AG08396 (cell line): ENCODE results near the gene TFCP2L1.
"Not testable (repeated sequence)": the region's sequence is repeated elsewhere in the genome, so short reads cannot be mapped to it uniquely, and the experiment has no call there.

Source experiments
- DNase-seq: peaks from one replicate; pipeline ENCODE4 v3.0.0; 2012; ENCODE audit warnings: low spot score, mixed read lengths

Gene TFCP2L1

GRCh38 chr2:121284463-121285449 lies at the start of gene TFCP2L1:
TSS of gene TFCP2L1 (minus strand) at chr2:121285202. CDS start at chr2:121285109, 93 bp downstream.
- no peak for DNase-seq

DNA sequence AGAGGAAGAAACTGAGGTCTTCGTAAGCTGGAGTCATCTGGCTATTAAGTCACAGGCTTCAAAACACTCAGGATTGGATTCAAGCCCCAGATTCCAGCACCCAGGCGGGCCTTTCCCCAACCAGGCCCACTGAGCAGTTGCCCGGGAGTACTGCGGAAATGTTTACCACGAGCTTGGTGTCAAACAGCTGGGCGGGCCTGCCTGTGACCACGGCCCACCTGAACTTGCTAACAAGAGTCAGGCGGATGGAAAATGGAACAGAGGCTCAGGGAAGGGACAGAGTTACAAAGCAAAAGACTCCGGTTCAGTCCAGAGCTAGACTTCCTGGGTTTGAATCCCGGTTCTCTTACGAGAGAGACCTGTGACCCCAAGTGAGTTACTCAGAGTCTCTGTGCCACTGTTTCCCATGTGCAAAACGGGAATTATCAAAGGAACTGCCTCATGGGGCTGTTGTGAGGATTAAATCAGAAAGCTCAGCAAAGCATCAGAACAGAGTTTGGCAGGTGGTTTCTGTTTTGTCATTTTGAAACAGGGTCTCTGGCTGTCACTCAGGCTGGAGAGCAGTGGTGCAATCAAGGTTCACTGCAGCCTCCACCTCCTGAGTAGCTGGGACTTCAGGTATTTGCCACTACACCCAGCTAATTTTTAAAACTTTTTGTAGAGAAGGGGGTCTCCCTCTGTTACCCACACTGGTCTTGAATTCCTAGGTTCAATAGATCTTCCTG lies 49.0 kb upstream of the TFCP2L1 start:
- DNase-seq: no peak

DNA sequence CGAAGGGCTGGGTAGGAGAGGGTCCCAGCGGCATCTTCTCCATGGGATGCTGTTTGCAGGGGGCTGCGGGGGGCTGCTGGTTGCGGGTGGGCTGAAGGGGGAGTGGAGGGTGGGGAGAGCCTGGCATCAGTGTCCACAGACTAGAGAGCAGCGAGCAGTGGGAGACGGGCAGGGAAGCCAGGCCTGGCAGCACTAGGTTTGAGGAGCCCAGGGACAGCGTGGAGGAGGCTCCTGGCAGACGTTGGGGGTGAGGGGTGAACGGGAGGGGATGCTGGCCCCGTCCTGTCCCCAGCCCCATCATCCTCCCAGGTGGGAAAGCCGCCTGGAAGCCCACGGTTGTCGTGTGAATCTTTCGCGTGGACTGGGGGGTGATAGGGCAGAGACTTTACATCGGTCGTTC lies 48.2 kb upstream of the TFCP2L1 start:
- no peak for DNase-seq

- DNase-seq: not testable (repeated sequence)
Observed at GRCh38 chr2:121331324-121331723, 46.3 kb upstream of the TFCP2L1 start.

GRCh38 chr2:121330921-121331320 lies 45.9 kb upstream of the TFCP2L1 start:
- no peak for DNase-seq

- no peak for DNase-seq
Observed at GRCh38 chr2:121329786-121330185, 44.8 kb upstream of the TFCP2L1 start.

- DNase-seq: no peak
Observed at GRCh38 chr2:121326628-121327027, 41.6 kb upstream of the TFCP2L1 start.

DNA sequence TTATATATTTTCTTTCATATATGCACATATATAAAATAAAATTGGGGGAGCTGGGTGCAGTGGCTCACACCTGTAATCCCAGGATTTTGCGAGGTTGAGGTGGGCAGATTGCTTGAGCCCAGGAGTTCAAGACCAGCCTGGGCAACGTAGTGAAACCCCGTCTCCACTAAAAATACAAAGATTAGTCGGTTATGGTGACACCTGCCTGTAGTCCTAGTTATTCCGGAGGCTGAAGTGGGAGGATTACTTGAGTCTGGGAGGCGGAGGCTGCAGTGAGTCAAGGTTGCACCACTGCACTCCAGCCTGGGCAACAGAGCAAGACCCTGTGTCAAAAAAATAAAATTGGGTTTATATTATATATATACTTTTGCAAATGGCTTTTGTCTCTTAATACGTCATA lies 39.6 kb upstream of the TFCP2L1 start:
- no peak for DNase-seq

DNA sequence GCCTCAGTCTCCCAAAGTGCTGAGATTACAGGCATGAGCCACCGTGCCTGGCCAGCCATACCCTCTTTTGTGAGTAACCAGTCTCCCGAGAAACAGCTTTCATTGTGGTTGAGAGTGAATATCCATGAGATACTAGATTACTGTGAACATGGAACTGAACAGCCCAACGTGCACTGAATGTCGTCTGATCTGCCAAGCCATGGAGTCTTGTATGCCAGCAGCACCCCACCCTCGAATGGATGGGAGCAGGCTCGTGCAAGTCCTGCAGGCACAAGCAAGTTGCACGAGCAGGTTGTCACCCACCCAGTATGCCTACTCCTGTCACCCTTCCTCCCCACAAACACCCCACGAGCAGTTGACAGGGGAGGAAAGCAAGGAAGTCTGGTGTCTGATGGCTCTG lies 36.5 kb upstream of the TFCP2L1 start:
- DNase-seq: no peak

DNA sequence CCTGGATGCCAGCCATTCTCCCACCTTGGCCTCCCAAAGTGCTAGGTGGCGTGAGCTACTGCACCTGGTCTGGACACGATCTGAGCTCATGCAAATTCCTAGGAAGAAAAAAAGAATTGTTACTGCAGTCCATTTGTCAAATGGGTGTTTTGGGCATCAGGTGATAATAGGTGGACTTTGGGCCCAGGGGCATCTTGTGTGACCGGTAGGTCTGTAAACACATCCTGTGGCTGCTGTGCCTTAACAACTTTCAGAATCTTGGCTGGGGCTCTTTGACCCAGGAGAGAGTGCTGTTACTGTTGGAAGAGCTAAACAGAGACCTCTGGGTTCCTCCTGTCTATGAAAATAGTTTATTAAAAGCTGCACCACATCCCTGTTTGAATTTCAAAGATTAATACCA lies 34.9 kb upstream of the TFCP2L1 start:
- no peak for DNase-seq

GRCh38 chr2:121316986-121317385 lies 32.0 kb upstream of the TFCP2L1 start:
- DNase-seq: no peak

DNA sequence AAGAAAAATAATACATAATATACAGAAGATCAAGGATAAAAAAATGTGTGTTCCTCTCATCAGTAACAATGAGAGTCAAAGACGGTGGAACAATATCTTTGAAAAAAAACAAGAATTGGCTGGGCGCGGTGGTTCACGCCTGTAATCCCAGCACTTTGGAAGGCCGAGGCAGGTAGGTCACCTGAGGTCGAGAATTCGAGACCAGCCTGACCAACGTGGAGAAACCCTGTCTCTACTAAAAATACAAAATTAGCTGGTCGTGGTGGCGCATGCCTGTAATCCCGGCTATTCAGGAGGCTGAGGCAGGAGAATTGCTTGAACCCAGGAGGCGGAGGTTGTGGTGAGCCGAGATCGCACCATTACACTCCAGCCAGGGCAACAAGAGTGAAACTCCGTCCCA lies 28.7 kb upstream of the TFCP2L1 start:
- DNase-seq: not testable (repeated sequence)

GRCh38 chr2:121309801-121310200 lies 24.8 kb upstream of the TFCP2L1 start:
- no peak for DNase-seq

GRCh38 chr2:121309323-121309722 lies 24.3 kb upstream of the TFCP2L1 start:
- DNase-seq: no peak

DNA sequence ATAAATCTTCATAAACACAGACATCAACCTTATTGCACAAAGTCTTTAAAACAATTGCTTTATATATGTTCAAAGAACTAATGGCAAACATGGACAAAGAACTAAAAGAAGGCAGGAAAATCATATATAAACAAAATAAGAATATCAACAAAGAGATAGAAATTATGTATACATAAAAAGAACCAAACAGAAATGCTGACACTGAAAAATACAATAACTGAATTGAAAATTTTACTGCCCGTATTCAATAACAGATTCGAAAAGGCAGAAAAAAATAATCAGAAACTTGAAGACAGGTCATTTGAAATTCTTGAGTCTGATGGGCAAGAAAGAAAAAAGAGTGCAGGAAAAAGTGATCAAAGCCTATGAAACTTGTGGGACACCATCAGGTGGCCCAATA lies 22.0 kb upstream of the TFCP2L1 start:
- DNase-seq: no peak

DNA sequence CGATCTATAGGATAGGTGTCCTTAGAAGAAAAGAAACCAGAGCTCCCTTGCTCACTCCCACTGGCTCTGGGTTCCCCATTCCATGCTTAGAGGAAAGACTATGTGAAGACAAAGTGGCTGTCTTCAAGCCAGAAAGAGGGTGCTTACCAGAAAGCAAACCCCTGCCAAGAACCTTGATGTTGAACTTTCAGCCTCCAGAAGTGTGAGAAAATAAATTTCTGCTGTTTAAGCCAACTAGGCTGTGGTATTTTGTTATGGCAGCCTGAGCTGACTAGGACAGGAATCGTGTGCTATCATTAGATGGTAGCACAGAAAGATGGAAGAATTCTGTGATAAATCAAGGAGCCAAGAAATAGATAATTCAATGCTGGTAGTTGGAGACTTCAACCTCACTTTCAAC lies 19.9 kb upstream of the TFCP2L1 start:
- no peak for DNase-seq

- no peak for DNase-seq
Observed at GRCh38 chr2:121303531-121304263, 18.7 kb upstream of the TFCP2L1 start.

- not testable (repeated sequence) for DNase-seq
Observed at GRCh38 chr2:121301190-121301589, 16.2 kb upstream of the TFCP2L1 start.

DNA sequence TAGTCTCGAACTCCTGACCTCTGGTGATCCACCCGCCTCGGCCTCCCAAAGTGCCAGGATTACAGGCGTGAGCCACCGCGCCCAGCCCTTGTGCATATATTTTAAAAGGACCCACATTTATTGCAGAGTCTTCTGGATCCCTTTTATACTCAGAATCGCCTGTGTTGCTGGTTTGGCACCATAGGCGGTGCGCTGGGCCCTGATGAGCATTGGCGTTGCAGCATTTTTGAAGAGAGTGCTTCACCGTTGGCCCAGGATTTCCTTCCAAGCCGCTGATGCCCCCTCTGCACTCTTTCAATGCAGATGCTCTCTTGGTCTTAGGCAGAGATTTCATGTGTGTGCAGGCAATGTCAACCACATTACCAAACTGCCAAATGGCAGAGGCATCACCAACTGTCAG lies 13.5 kb upstream of the TFCP2L1 start:
- no peak for DNase-seq

DNA sequence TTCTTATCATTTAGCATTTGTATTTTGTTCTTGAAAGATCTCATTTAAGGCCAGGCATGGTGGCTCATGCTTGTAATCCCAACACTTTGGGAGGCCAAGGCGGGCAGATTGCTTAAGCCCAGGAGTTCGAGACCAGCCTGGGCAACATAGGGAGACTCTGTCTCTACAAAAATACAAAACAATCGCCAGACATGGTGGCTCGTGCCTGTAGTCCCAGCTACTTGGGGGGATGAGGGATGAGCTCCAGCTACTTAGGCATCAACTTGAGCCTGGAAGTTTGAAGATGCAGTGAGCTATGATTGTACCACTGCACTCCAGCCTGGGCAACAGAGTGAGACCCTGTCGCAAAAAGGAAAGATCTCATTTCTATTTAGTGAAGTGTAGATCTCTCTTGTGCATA lies 12.9 kb upstream of the TFCP2L1 start:
- DNase-seq: not testable (repeated sequence)

DNA sequence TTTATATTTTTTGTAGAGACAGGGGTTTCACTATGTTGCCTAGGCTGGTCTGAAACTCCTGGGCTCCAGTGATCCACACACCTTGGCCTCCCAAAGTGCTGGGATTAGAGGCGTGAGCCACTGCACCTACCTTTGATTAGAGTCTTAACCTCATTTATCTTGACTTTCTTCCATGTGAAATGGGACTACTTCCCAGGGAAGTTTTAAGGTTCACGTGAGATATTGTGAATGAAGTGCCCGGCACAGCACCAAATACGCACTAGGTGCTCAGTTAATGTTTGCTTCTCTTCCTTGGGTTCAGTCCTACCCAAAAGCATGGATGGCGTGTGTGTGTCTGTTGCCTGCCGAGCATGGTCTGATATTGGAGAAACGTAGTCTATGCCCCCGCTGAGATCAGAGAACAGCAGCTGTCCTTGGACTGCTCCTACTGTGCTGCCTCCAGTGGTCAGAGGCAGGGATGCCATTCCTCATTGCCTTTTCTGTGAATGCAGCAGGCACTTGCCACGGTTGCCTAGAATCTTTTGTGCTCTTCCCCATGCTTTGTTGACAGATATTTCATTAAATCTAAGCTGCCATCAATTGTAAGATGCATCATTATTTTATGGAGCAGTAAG lies 12.3 kb upstream of the TFCP2L1 start:
- DNase-seq: peak; percentile 71
